Vagina (tissue), 2 donors: ENCODE results near the gene SLC16A6.
"Not testable (repeated sequence)": the region's sequence is repeated elsewhere in the genome, so short reads cannot be mapped to it uniquely, and the experiment has no call there.

Experiments
- POLR2A ChIP-seq, 2 donors: fragments of 450-650 bp; IDR thresholded peaks; one replicate each; pipeline ENCODE4 v1.6.1; 2017; ENCODE audit warnings: antibody characterized with exemption in 2 of 2, mild to moderate bottlenecking in 2 of 2, moderate library complexity in 2 of 2
- POLR2AphosphoS5 ChIP-seq, 2 donors: sonication (generic); formaldehyde crosslinking; IDR thresholded peaks; one replicate each; pipeline ENCODE4 v1.9.0; 2017; ENCODE audit warnings: antibody characterized with exemption in 2 of 2, mild to moderate bottlenecking in 2 of 2, low read depth in 1 of 2; ENCODE audit not compliant: insufficient read depth in 1 of 2
- TF ChIP-seq, protein P1 (sequence below), 3 experiments: fragments of 450-650 bp in 2 of 3; fragments of 200-600 bp in 1 of 3; sonication (generic) in 1 of 3; IDR thresholded peaks; one replicate each; pipeline ENCODE4 v1.5.1; 2017 to 2019; ENCODE audit warnings: antibody characterized with exemption in 3 of 3, mild to moderate bottlenecking in 2 of 3, moderate library complexity in 2 of 3

DNA sequence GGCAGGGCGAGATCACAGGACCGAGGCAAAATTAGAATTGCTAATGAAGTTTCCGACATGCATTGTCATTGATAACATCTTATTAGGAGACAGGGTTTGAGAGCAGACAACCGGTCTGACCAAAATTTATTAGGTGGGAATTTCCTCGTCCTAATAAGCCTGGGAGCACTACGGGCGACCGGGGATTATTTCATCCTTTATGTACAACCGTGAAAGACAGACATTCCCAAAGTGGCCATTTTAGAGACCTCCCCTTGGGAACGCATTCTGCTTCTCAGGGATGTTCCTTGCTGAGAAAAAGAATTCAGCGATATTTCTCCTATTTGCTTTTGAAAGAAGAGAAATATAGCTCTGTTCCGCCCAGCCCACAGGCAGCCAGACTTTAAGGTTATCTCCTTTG is 41.0 kb upstream of the SLC16A6 start:
- TF ChIP-seq, protein P1, sequence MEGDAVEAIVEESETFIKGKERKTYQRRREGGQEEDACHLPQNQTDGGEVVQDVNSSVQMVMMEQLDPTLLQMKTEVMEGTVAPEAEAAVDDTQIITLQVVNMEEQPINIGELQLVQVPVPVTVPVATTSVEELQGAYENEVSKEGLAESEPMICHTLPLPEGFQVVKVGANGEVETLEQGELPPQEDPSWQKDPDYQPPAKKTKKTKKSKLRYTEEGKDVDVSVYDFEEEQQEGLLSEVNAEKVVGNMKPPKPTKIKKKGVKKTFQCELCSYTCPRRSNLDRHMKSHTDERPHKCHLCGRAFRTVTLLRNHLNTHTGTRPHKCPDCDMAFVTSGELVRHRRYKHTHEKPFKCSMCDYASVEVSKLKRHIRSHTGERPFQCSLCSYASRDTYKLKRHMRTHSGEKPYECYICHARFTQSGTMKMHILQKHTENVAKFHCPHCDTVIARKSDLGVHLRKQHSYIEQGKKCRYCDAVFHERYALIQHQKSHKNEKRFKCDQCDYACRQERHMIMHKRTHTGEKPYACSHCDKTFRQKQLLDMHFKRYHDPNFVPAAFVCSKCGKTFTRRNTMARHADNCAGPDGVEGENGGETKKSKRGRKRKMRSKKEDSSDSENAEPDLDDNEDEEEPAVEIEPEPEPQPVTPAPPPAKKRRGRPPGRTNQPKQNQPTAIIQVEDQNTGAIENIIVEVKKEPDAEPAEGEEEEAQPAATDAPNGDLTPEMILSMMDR (IDR thresholded peaks at IDR 0.05): not testable (repeated sequence)
- not testable (repeated sequence) for TF ChIP-seq POLR2A (IDR thresholded peaks at IDR 0.05); POLR2AphosphoS5 (IDR thresholded peaks at IDR 0.05; ENCODE audit: insufficient read depth in 1 of 2, low read depth in 1 of 2)
